Mucosa of stomach (tissue), 1 donor: ENCODE measurements around the gene ATG13.

Experiments
- H3K27me3 ChIP-seq: one replicate; pipeline ENCODE4 v1.7.0; 2013; ENCODE audit warnings: mild to moderate bottlenecking, low read length; ENCODE audit not compliant: control insufficient read depth, insufficient read depth
- H3K36me3 ChIP-seq: one replicate; pipeline ENCODE4 v1.7.0; 2013; ENCODE audit warnings: low read length; ENCODE audit not compliant: control insufficient read depth, insufficient read depth
- H3K4me1 ChIP-seq: one replicate; pipeline ENCODE4 v1.7.0; 2013; ENCODE audit warnings: mild to moderate bottlenecking, low read length; ENCODE audit not compliant: control insufficient read depth, insufficient read depth
- H3K4me3 ChIP-seq: one replicate; pipeline ENCODE4 v1.7.0; 2013; ENCODE audit warnings: low read length
- H3K9ac ChIP-seq: one replicate; pipeline ENCODE4 v1.7.0; 2013; ENCODE audit warnings: mild to moderate bottlenecking, low read length, moderate library complexity
- H3K9me3 ChIP-seq: one replicate; pipeline ENCODE4 v1.7.0; 2013; ENCODE audit warnings: mild to moderate bottlenecking, low read length, moderate library complexity; ENCODE audit not compliant: control insufficient read depth
- donor health status: Pancreatic carcinoma.

Gene ATG13

GRCh38 chr11:46637546-46637945 lies 20.2 kb downstream of the ATG13 start:
- no peaks in the 10 kb centered on the region for H3K36me3 ChIP-seq
- H3K27me3 ChIP-seq: no peaks in the 10 kb centered on the region
- no peaks in the 10 kb centered on the region for H3K9me3 ChIP-seq
- H3K4me3 ChIP-seq: no peak overlapping the region
- no peak overlapping the region for H3K9ac ChIP-seq
- peaks cover 11% of the 10 kb centered on the region for H3K4me1 ChIP-seq

- H3K9me3 ChIP-seq: no peaks in the 10 kb centered on the region
- H3K4me3 ChIP-seq: no peak overlapping the region
- no peaks in the 10 kb centered on the region for H3K27me3 ChIP-seq
- H3K9ac ChIP-seq: no peak overlapping the region
- no peaks in the 10 kb centered on the region for H3K36me3 ChIP-seq
- peaks cover 11% of the 10 kb centered on the region for H3K4me1 ChIP-seq
Measured at GRCh38 chr11:46639197-46639839, 22.0 kb downstream of the ATG13 start.

- no peaks in the 10 kb centered on the region for H3K27me3 ChIP-seq
Measured at GRCh38 chr11:46640036-46640788, 22.9 kb downstream of the ATG13 start.

GRCh38 chr11:46641639-46642038 lies 24.3 kb downstream of the ATG13 start:
- Histone ChIP-seq H3K36me3 (no peaks in the 10 kb centered on the region), H3K4me1 (peaks cover 11% of the 10 kb centered on the region), H3K9me3 (no peaks in the 10 kb centered on the region), H3K9ac (no peak overlapping the region), H3K4me3 (no peak overlapping the region), H3K27me3 (no peaks in the 10 kb centered on the region)

More at GRCh38 chr11:46640036-46640788, 22.9 kb downstream of the ATG13 start:
- no peak overlapping the region for H3K4me3 ChIP-seq
- no peaks in the 10 kb centered on the region for H3K36me3 ChIP-seq
- no peaks in the 10 kb centered on the region for H3K9me3 ChIP-seq
- peaks cover 11% of the 10 kb centered on the region for H3K4me1 ChIP-seq
- peak overlapping the region; percentile 24 for H3K9ac ChIP-seq

DNA sequence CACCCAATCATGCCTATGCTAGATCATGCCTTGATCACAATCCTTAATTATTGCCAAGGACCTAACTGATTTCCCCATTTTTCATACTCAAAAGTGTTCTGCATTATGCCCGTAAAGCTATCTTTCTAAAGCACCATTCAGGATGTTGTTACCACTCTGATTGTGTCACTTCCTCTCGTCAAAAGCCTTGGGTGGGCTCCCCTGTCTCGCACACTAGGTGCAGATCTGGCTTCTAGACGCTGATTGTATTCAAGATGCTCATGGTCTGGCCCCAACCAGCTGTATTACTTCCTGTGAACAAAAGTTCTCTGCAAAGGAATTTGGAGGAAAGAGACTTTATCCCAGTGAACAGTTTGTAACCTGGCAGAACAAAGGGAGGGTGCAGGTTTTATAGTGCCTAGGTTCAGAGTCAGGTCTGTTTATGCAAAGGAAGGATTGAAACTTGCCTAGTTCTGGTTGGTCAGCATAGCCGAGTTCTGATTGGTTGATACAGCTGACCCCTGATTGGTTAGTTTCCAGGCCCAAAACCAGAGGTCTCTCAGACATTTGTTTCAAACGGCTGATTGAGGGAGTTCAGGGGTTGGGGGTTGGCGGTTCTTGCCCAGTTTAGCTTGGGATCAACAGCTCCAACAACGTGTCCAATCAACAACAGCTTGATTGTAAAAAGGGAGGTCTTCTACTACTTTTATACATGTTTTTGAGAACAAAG lies 25.4 kb downstream of the ATG13 start:
- H3K36me3 ChIP-seq: no peaks in the 10 kb centered on the region

DNA sequence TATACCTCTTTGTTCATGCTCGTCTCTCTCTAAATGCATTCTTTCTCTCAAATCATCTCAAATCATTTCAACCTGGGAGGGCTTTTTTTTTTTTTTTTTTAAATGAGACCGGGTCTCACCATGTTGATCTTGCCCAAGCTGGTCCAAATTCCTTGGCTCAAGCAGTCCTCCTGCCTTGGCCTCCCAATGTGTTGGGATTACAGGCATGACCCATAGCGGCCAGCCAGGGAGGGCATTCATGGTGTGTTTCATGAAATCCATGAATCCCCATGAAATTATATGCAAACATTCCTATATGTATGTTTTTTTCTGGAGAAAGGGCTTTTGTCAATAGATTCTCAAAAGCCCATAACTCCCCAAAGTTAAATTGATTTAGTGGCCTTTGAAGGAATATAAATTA lies 26.2 kb downstream of the ATG13 start:
- H3K9me3 ChIP-seq: no peaks in the 10 kb centered on the region
- H3K36me3 ChIP-seq: no peaks in the 10 kb centered on the region
- H3K4me3 ChIP-seq: no peak overlapping the region
- H3K27me3 ChIP-seq: no peaks in the 10 kb centered on the region
- H3K4me1 ChIP-seq: peaks cover 11% of the 10 kb centered on the region
- no peak overlapping the region for H3K9ac ChIP-seq

More for the DNA sequence above, 25.4 kb downstream of the ATG13 start:
- Histone ChIP-seq H3K9me3 (no peaks in the 10 kb centered on the region), H3K9ac (no peak overlapping the region), H3K4me1 (peaks cover 11% of the 10 kb centered on the region), H3K27me3 (no peaks in the 10 kb centered on the region), H3K4me3 (no peak overlapping the region)

DNA sequence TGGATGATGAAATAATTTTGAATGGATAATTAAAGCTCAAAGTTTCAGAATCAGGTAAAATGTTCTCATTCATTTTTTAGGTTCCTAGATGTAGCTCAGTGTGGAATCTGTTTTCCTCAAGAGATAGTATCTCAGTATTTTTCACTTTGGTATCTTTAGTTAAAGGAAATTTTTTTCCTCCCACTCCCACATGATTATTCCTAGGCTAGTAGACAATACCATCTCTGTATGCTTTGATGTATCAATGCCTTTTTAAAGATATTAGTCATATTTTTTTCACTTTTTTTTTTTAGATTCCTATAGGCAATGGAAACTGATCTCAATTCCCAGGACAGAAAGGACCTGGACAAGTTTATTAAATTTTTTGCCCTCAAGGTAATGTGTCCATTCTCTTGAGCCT lies 26.6 kb downstream of the ATG13 start:
- Histone ChIP-seq H3K9me3 (no peaks in the 10 kb centered on the region), H3K9ac (no peak overlapping the region), H3K4me3 (no peak overlapping the region), H3K36me3 (no peaks in the 10 kb centered on the region), H3K4me1 (peaks cover 11% of the 10 kb centered on the region), H3K27me3 (no peaks in the 10 kb centered on the region)

DNA sequence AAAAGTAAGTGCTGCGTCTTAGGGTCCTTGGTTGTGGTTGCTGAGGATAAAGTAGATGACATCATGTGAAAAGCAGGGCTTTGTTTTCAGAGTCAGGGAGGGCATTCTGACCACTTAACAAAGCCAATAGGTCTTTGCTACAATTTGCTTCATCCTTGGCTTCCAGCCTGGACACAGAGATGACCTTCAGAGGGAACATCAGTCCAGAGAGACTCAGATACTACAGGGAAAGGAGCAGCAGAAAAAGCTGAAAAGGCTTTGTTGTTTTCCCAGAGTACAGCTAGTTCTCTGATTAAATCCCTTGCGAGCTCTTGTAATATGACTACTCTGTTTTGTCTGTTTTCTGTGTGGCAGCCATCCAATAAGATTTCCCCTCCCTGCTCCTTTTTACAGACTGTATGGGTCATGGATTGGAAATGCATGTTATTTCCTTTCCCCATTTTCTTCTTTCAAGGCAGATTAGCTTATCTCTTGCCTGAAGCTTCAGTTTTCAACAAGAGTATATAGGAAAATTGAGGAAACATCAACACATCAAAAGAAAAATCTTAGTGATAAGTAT lies 31.9 kb downstream of the ATG13 start:
- Histone ChIP-seq H3K9me3 (no peaks in the 10 kb centered on the region), H3K9ac (no peak overlapping the region), H3K4me3 (no peak overlapping the region), H3K4me1 (no peaks in the 10 kb centered on the region), H3K27me3 (no peaks in the 10 kb centered on the region), H3K36me3 (no peaks in the 10 kb centered on the region)

DNA sequence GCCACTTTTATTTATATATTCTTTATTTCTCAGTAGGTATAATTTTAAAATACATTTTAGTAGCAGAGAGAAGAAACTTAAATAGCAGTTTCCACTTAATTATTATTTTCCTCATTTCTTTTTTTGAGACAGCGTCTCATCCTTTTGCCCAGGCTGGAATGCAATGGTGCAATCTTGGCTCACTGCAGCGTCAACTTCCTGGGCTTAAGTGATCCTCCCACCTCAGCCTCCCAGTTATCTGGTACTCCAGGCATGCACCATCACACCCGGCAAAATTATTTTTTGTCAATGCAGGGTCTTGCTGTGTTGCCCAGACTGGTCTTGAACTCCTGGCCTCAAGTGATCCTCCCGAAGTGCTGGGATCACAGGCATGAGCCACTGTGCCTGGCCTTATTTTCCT lies 38.3 kb downstream of the ATG13 start:
- Histone ChIP-seq H3K36me3 (peaks cover 9% of the 10 kb centered on the region), H3K9me3 (no peaks in the 10 kb centered on the region), H3K27me3 (no peaks in the 10 kb centered on the region), H3K4me1 (no peaks in the 10 kb centered on the region), H3K4me3 (no peak overlapping the region), H3K9ac (no peak overlapping the region)

DNA sequence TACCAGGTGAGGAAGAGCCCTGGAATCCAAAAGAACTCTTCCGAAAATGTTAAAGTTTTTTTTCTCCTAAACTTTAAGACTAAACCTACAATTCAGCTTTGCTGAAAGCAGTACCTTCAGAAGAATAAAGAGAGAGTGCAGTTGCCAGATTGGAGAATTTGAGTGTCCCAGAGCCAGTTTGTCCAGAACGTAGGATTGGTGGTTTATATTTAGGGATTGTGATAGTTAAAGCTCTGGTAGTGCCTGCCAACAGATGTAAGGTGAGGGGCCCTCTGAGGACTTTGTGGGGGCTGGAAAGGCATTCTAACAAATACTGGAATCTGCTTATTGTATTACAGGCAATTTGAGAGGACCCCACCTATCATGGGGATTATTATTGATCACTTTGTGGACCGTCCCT lies 39.8 kb downstream of the ATG13 start:
- Histone ChIP-seq H3K4me3 (no peak overlapping the region), H3K9me3 (no peaks in the 10 kb centered on the region), H3K36me3 (peaks cover 9% of the 10 kb centered on the region), H3K9ac (no peak overlapping the region), H3K4me1 (no peaks in the 10 kb centered on the region), H3K27me3 (no peaks in the 10 kb centered on the region)

DNA sequence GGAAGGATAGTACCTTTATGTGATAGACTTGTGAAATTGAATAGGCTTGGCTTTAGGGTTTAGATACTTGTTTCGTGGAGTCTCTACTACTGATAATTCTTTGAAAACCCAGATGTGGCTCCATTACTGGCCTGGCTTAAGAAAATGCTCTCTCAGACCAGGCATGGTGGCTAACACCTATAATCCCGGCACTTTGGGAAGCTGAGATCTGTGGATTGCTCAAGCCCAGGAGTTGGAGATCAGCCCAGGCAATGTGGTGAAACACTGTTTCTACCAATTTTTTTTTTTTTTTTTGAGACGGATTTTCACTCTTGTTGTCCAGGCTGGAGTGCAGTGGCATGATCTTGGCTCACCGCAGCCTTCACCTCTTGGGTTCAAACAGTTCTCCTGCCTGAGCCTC lies 40.9 kb downstream of the ATG13 start:
- Histone ChIP-seq H3K4me3 (no peak overlapping the region), H3K9ac (no peak overlapping the region), H3K27me3 (no peaks in the 10 kb centered on the region), H3K4me1 (no peaks in the 10 kb centered on the region), H3K36me3 (peaks cover 9% of the 10 kb centered on the region), H3K9me3 (no peaks in the 10 kb centered on the region)

GRCh38 chr11:46659908-46660307 lies 42.6 kb downstream of the ATG13 start:
- no peak overlapping the region for H3K9ac ChIP-seq
- H3K9me3 ChIP-seq: no peaks in the 10 kb centered on the region
- H3K36me3 ChIP-seq: peaks cover 14% of the 10 kb centered on the region
- H3K4me3 ChIP-seq: no peak overlapping the region
- H3K4me1 ChIP-seq: no peaks in the 10 kb centered on the region
- no peaks in the 10 kb centered on the region for H3K27me3 ChIP-seq
